Measurements from ENCODE around the gene VPS54. TPM values are rescaled to one million over a fixed set of nuclear protein-coding genes. Genes with fewer than 3 reads are reported as not detected.
"Not testable (repeated sequence)": the region's sequence is repeated elsewhere in the genome, so short reads cannot be mapped to it uniquely, and the experiment has no call there.

Gene VPS54
- total RNA-seq, 2 experiments from 2014 or later = 9.5 to 10.8 TPM

DNA sequence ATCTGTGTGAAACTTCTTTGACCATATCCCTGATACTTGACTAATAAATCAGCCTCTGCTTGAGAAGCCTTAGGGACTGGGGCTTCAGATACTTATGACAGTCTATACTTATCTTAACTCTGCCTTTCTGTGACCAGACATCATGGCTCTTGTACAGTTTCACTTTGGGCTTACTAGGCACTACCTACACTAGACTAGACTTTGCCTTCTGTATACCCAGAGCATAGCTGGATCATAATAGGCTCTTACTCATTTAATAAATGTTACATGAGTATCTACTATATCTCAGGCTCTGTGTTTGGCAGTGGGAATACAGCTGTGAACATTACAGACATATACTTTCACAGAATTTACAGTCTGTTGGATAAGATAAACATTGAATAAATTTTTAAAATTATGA lies 168.6 kb downstream of the VPS54 start:
- Histone ChIP-seq H3K27ac (ENCODE audit: low read depth in 1 of 2, low read length in 2 of 2) (peak overlapping the region in 1 of 2 donors; percentile 7), H3K4me1 (ENCODE audit: insufficient read depth, low read length) (peaks cover 27% of the 10 kb centered on the region), H3K9me3 (ENCODE audit: control insufficient read depth in 1 of 2, insufficient read depth in 1 of 2, low read length in 2 of 2) (no peaks in the 10 kb centered on the region), H3K36me3 (ENCODE audit: insufficient read depth, low read length) (peaks cover 3% of the 10 kb centered on the region), H3K4me3 (ENCODE audit: low read length) (no peak overlapping the region), H3K27me3 (ENCODE audit: control insufficient read depth in 1 of 2, insufficient read depth in 2 of 2, low read length in 2 of 2) (no peaks in the 10 kb centered on the region)
- H3K4me3 Mint-ChIP-seq = peak overlapping the region; percentile 0
- DNase-seq (peak in 2 of 14 experiments; percentile 22 to 23), ATAC-seq (ENCODE audit: poor library complexity) (peak; percentile 62)
- no peaks in the 10 kb centered on the region for H3K9me3 Mint-ChIP-seq
- no peaks in the 10 kb centered on the region for H3K27me3 Mint-ChIP-seq
- ChIA-PET CTCF (interaction anchor here (1.5 to 9.6 kb wide), 2 partner anchors 8 to 10 kb away, joined by 6 to 50 read pairs; partner anchors contain the start of gene UGP2), POLR2A (interaction anchor here (5.0 kb wide), 1 partner anchor 9 kb away, joined by 43 read pairs; the partner anchor contains the start of gene UGP2)
- intact Hi-C loops (cut with DNase I, micrococcal nuclease) = no loop called here
- TF ChIP-seq, protein P1, sequence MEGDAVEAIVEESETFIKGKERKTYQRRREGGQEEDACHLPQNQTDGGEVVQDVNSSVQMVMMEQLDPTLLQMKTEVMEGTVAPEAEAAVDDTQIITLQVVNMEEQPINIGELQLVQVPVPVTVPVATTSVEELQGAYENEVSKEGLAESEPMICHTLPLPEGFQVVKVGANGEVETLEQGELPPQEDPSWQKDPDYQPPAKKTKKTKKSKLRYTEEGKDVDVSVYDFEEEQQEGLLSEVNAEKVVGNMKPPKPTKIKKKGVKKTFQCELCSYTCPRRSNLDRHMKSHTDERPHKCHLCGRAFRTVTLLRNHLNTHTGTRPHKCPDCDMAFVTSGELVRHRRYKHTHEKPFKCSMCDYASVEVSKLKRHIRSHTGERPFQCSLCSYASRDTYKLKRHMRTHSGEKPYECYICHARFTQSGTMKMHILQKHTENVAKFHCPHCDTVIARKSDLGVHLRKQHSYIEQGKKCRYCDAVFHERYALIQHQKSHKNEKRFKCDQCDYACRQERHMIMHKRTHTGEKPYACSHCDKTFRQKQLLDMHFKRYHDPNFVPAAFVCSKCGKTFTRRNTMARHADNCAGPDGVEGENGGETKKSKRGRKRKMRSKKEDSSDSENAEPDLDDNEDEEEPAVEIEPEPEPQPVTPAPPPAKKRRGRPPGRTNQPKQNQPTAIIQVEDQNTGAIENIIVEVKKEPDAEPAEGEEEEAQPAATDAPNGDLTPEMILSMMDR (IDR thresholded peaks at IDR 0.05) = no peak
- H3K27ac Mint-ChIP-seq = peak overlapping the region; percentile 99
- H3K36me3 Mint-ChIP-seq (ENCODE audit: low read depth) = peaks cover 20% of the 10 kb centered on the region
- peaks cover 91% of the 10 kb centered on the region for H3K4me1 Mint-ChIP-seq (ENCODE audit: low read depth)

DNA sequence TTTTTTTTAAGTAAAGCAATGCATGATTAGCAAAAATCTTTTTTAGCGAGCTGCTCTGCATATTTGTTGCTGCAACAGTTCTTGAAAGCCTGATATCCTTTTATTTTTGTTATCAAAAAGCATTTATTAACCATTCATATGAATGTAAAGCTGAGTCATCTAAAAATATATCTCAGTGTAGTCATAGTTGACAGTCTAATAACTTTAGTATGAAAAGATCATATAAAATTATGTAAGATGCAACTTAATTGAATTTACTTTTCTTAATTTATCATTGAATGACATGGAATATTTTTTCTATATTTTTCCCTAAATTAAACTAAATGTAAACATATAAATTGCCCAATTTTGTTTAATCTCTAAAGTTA lies 169.0 kb downstream of the VPS54 start:
- TF ChIP-seq, protein P1 (IDR thresholded peaks at IDR 0.05) = no peak
- Mint-ChIP-seq H3K27ac (peak overlapping the region; percentile 99), H3K36me3 (ENCODE audit: low read depth) (peaks cover 20% of the 10 kb centered on the region), H3K4me1 (ENCODE audit: low read depth) (peaks cover 91% of the 10 kb centered on the region), H3K9me3 (no peaks in the 10 kb centered on the region), H3K4me3 (no peak overlapping the region), H3K27me3 (no peaks in the 10 kb centered on the region)
- no peak overlapping the region for H3K4me3 ChIP-seq (ENCODE audit: low read length)
- H3K27me3 ChIP-seq (ENCODE audit: control insufficient read depth in 1 of 2, insufficient read depth in 2 of 2, low read length in 2 of 2) = no peaks in the 10 kb centered on the region
- H3K36me3 ChIP-seq (ENCODE audit: insufficient read depth, low read length) = peaks cover 3% of the 10 kb centered on the region
- H3K9me3 ChIP-seq (ENCODE audit: control insufficient read depth in 1 of 2, insufficient read depth in 1 of 2, low read length in 2 of 2) = no peaks in the 10 kb centered on the region
- ChIA-PET POLR2A (interaction anchor here (5.0 kb wide), 1 partner anchor 9 kb away, joined by 43 read pairs; the partner anchor contains the start of gene UGP2), CTCF (interaction anchor here (1.5 to 9.6 kb wide), 2 partner anchors 8 to 11 kb away, joined by 6 to 50 read pairs; partner anchors contain the start of gene UGP2)
- H3K27ac ChIP-seq (ENCODE audit: low read depth in 1 of 2, low read length in 2 of 2) = no peak overlapping the region
- intact Hi-C loops (cut with DNase I, micrococcal nuclease) = no loop called here
- ATAC-seq (ENCODE audit: poor library complexity) (no peak), DNase-seq (no peak)
- peaks cover 23% of the 10 kb centered on the region for H3K4me1 ChIP-seq (ENCODE audit: insufficient read depth, low read length)

DNA sequence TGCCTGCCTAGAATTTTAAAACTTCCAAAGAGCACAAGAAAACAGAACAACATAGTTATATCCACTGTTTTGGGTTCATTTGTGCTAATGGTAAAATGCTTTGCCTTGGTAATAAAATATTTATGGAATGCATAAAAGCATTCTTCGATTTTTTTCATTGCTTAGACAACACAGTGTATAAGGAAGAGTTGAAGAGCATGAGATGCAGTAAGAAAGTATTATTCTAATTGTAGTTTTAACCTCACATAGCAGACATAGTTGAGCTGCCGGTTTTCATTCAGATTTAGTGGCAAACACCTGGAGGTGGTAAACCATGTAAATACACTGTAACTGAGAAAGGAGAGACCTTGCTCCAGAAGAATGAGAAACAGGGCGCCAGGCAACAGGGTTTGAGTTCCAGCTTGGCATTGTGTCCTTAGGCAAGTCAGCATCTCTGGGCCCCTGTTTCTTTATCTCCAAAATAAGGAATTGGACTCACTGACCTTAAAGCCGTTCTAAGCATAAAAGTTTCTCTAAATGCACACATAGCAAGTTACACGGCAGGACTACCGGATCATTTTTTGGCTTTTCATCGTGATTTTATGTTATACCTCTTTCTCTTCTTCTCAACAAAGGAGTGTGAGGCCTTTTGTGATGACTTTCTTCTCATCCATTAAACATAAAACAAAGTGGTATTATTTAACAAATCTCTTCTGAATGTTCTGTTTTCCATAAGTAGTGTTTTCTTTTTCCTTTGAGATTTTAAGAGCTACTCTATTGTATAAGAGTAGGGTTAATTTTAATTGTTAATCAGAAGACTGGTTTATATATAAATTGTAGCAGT lies 169.6 kb downstream of the VPS54 start:
- TF ChIP-seq, protein P1 (IDR thresholded peaks at IDR 0.05) = no peak
- intact Hi-C loops (cut with DNase I, micrococcal nuclease) = loop anchor here in 1 of 2 experiments (10.0 kb wide), 2 partner anchors 165 to 1585 kb away; partner anchors contain the start of genes SPRED2 and VPS54
- CTCF ChIA-PET = interaction anchor here (1.2 to 9.6 kb wide), 3 partner anchors 7 to 11 kb away, joined by 4 to 50 read pairs (median 6); partner anchors contain the start of gene UGP2
- Histone ChIP-seq H3K27ac (ENCODE audit: low read depth in 1 of 2, low read length in 2 of 2) (no peak overlapping the region), H3K9me3 (ENCODE audit: control insufficient read depth in 1 of 2, insufficient read depth in 1 of 2, low read length in 2 of 2) (no peaks in the 10 kb centered on the region), H3K36me3 (ENCODE audit: insufficient read depth, low read length) (peaks cover 3% of the 10 kb centered on the region), H3K4me1 (ENCODE audit: insufficient read depth, low read length) (peaks cover 25% of the 10 kb centered on the region), H3K4me3 (ENCODE audit: low read length) (no peak overlapping the region), H3K27me3 (ENCODE audit: control insufficient read depth in 1 of 2, insufficient read depth in 2 of 2, low read length in 2 of 2) (no peaks in the 10 kb centered on the region)
- peak overlapping the region; percentile 34 for H3K27ac Mint-ChIP-seq
- DNase-seq = no peak
- H3K4me1 Mint-ChIP-seq (ENCODE audit: low read depth) = peaks cover 91% of the 10 kb centered on the region
- no peak for ATAC-seq (ENCODE audit: poor library complexity)
- peaks cover 20% of the 10 kb centered on the region for H3K36me3 Mint-ChIP-seq (ENCODE audit: low read depth)
- H3K27me3 Mint-ChIP-seq = no peaks in the 10 kb centered on the region
- POLR2A ChIA-PET = interaction anchor here (5.0 kb wide), 1 partner anchor 8 kb away, joined by 43 read pairs; the partner anchor contains the start of gene UGP2
- H3K9me3 Mint-ChIP-seq = no peaks in the 10 kb centered on the region
- no peak overlapping the region for H3K4me3 Mint-ChIP-seq

DNA sequence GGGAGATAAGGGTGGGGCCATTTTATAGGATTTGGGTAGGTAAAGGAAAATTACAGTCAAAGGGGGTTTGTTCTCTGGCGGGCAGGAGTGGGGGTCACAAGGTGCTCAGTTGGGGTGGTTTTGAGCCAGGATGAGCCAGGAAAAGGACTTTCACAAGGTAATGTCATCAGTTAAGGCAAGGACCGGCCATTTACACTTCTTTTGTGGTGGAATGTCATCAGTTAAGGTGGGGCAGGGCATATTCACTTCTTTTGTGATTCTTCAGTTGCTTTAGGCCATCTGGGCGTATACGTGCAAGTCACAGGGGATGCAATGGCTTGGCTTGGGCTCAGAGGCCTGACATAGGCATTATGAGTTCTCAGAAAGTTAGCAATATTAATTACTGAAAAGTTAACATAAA lies 171.7 kb downstream of the VPS54 start:
- Mint-ChIP-seq H3K4me1 (ENCODE audit: low read depth) (peaks cover 91% of the 10 kb centered on the region), H3K36me3 (ENCODE audit: low read depth) (peaks cover 26% of the 10 kb centered on the region), H3K27ac (peak overlapping the region; percentile 13)
- H3K27me3 ChIP-seq (ENCODE audit: control insufficient read depth in 1 of 2, insufficient read depth in 2 of 2, low read length in 2 of 2); H3K27ac ChIP-seq (ENCODE audit: low read depth in 1 of 2, low read length in 2 of 2); ATAC-seq (ENCODE audit: poor library complexity); CTCF ChIA-PET; POLR2A ChIA-PET; H3K4me3 ChIP-seq (ENCODE audit: low read length); H3K4me3 Mint-ChIP-seq; H3K27me3 Mint-ChIP-seq; DNase-seq; H3K9me3 ChIP-seq (ENCODE audit: control insufficient read depth in 1 of 2, insufficient read depth in 1 of 2, low read length in 2 of 2); H3K9me3 Mint-ChIP-seq; H3K36me3 ChIP-seq (ENCODE audit: insufficient read depth, low read length): not testable (repeated sequence)
- intact Hi-C loops (cut with DNase I, micrococcal nuclease) = loop anchor here in 1 of 2 experiments (10.0 kb wide), 2 partner anchors 167 to 1587 kb away; partner anchors contain the start of genes SPRED2 and VPS54
- H3K4me1 ChIP-seq (ENCODE audit: insufficient read depth, low read length) = peaks cover 24% of the 10 kb centered on the region

All from CD4-positive, alpha-beta T cell (primary cell).